HFF-Myc (cell line): ENCODE data around the gene PVALB.

Experiments used
- DNase-seq: peaks from one replicate; pipeline ENCODE4 v3.0.0-alpha.2; 2011; ENCODE audit warnings: low read depth; ENCODE audit errors: extremely low read depth
- H3K4me3 ChIP-seq: replicated peaks from 2 replicates; pipeline ENCODE4 v1.5.1; 2011; ENCODE audit warnings: low read depth, mild to moderate bottlenecking, control low read depth, low read length
- TF ChIP-seq, protein P1 (sequence below): IDR thresholded peaks from 2 replicates; pipeline ENCODE4 v1.5.1; 2012; ENCODE audit warnings: mild to moderate bottlenecking, low read depth, low read length, control low read depth; ENCODE audit errors: missing control alignments

PVALB gene

DNA sequence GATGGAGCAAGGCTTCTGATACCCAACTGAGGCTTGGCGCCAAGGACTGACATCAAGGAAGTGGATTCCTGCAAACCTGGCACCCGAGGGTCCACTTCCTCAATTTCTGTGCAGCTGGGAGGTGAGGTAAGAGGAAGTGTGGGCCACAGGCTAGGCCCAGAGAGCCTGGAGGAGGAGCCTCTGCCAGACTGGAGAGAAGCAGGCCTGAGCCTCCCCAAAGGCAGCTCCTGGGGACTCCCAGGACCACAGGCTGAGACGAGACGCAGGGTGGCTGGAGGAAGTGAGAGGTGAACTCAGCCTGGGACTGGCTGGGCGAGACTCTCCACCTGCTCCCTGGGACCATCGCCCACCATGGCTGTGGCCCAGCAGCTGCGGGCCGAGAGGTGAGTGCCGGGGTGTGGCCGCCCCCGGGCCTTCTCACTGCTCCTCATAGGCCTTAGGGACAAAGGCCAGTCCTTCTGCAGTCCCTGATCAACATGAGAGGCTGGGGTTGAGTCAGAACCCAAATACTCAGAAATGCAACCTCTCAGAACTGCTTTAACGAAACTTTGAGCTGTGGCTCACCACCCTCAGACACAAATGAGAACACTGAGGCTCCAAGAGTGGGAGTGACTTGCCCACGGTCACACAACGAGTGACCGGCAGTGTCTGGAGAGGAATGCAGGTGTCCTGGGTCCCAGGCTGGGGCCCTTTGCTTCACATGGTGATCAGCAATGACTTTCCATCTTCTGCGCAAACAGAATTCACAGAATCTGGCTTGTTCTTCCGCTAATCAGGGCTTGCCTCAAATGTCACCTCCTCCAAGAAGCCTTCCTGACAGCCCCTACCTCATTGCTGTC lies 44.2 kb upstream of the PVALB start, which contains the start of gene NCF4:
Gene NCF4 (plus strand): TSS at position 186 of the 839 bp plus-strand sequence. CDS start 166 bp downstream, at position 352.
- TF ChIP-seq, protein P1, sequence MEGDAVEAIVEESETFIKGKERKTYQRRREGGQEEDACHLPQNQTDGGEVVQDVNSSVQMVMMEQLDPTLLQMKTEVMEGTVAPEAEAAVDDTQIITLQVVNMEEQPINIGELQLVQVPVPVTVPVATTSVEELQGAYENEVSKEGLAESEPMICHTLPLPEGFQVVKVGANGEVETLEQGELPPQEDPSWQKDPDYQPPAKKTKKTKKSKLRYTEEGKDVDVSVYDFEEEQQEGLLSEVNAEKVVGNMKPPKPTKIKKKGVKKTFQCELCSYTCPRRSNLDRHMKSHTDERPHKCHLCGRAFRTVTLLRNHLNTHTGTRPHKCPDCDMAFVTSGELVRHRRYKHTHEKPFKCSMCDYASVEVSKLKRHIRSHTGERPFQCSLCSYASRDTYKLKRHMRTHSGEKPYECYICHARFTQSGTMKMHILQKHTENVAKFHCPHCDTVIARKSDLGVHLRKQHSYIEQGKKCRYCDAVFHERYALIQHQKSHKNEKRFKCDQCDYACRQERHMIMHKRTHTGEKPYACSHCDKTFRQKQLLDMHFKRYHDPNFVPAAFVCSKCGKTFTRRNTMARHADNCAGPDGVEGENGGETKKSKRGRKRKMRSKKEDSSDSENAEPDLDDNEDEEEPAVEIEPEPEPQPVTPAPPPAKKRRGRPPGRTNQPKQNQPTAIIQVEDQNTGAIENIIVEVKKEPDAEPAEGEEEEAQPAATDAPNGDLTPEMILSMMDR: no peak
- H3K4me3 ChIP-seq: no peak within 1 kb of the TSS
- DNase-seq: no peak

DNA sequence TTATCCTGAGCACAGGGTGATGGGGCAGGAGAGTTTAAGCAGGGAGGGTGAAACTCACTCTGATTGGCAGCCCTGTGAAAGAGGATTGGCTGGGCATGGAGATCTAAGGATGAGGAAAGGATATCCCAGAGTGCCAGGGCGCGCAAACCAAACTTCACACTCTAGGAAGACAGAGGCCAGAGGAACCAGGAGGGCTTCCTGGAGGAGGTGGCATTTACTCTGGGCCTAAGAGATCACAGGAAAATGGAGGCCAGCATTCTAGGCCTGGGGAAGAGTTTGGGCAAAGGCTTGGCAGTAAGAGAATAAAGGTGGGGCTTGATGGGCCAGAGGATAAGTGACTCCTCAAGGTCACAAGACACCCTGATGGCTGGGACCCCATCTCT lies 43.6 kb upstream of the PVALB start:
- no peak overlapping the region for H3K4me3 ChIP-seq
- DNase-seq: no peak
- TF ChIP-seq, protein P1: no peak

DNA sequence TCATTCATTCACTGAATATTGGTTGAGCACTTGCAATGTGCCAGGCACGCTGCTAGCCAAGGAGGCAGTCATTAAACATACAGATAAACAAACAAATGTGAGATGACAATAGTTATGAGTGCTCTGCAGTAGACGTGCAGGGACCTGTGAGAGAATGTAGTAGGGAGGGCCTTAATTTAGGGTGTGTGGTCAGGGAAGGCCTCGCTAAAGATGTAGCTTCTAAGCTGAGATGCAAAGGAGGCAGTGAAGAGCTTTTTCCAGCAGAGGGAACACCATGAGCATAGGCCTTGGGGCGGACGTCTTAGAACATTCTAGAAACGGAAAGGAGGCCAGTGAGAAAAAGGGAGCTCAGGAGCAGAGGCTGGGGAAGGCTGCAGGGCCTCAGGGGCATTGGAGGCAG lies 43.2 kb upstream of the PVALB start:
- DNase-seq: no peak

DNA sequence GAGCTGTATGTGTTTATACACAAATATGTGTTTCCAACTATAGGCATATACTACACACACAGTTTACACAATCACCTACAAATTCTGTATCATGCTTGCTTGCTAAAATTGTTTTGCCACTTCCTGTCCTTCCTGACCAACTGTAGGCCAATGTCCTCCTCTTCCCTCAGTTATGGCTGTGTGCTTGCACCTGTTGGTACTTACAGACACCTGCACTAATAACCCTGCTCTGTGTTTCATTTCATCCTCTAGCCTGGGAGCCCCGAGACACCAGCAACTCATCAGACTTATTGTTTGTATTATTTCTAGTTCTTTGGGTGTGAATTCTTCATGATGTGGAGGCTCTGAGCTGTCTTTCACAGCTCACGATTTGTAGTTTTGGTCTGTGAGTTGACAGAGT lies 42.1 kb upstream of the PVALB start:
- H3K4me3 ChIP-seq: no peak overlapping the region
- TF ChIP-seq, protein P1: no peak
- DNase-seq: no peak

More for the DNA sequence above, 43.2 kb upstream of the PVALB start:
- TF ChIP-seq, protein P1: no peak
- no peak overlapping the region for H3K4me3 ChIP-seq

DNA sequence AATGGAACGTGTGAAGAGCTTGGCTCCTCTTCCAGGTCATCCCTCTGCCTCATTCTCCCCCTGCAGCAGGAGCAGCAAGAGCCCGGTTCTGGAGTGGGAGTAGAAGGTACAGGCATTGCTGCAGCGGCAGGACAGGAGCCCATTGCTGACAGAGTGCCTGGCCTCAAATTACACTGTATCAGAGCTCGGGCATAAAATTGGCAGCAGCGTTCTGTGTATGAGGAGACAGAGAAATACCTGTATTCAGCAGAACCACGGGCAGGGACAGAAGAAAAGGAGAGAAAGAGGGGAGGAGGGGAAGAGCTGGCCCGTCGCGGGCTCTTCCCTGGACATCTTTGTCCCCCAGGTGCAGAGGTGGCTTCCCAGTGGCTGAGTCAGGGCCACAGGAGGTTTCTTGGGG lies 41.3 kb upstream of the PVALB start:
- H3K4me3 ChIP-seq: no peak overlapping the region
- DNase-seq: no peak
- TF ChIP-seq, protein P1: no peak

DNA sequence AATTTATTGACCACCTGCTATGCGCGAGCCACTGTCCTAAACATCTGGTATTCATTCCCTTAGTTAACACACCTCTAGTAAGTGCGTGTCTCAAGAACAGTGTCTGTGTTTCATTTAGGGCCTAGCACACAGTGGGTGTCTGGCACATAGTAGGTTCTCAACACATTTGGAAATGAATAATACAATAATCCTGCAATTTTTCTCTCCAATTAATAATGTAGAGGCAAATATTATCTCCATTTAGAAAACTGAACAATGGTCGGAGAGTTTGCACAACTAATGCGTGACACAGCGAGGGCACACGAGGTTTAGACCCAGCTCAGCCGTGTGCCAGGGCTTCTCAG lies 39.9 kb upstream of the PVALB start:
- no peak for DNase-seq
- TF ChIP-seq, protein P1: no peak
- no peak overlapping the region for H3K4me3 ChIP-seq

DNA sequence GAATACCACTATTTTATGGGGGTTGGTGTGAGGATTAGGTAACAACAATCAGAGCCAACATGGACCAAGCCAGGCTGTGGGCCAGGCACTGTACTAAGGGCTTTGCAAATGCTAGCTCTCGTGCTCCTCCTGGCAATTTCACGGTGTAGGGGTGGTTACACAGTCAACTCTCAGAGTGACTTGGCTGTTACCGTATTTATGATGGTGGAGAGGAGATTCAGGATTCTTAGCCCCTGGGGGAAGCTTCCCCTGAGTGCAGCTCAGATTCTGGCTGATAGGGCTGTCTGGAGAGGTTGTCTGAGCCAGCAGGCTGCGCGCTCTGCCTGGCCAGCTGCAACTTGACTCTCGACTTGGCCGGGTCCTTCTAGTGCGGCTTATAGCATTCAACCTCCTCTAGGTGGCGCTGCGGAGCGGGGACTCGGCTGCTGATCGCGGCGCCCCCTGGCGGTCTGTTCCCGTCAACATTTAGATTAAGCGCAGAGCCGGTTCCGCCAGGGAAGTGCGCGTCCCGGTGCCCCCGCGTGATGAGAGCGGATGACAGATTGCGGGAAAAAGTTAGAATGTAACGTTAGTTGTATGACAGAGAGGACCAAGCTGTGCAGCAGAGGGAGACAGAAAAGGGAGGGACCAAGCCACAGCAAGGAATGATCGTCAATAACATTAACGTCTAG lies 39.4 kb upstream of the PVALB start:
- TF ChIP-seq, protein P1: peak; percentile 100
- peak; percentile 52 for DNase-seq
- no peak overlapping the region for H3K4me3 ChIP-seq
